GM19239 (cell line): Measurements from ENCODE around the gene HSPA12A.

Source experiments
- DNase-seq: peaks from one replicate; pipeline ENCODE4 v3.0.0; 2011; ENCODE audit warnings: low spot score; ENCODE audit not compliant: insufficient read length
- FAIRE-seq: peaks from 2 replicates; lab custom pipeline; 2011; peaks lifted over from hg19 to GRCh38; lab: Jason Lieb, UNC

Gene HSPA12A

DNA sequence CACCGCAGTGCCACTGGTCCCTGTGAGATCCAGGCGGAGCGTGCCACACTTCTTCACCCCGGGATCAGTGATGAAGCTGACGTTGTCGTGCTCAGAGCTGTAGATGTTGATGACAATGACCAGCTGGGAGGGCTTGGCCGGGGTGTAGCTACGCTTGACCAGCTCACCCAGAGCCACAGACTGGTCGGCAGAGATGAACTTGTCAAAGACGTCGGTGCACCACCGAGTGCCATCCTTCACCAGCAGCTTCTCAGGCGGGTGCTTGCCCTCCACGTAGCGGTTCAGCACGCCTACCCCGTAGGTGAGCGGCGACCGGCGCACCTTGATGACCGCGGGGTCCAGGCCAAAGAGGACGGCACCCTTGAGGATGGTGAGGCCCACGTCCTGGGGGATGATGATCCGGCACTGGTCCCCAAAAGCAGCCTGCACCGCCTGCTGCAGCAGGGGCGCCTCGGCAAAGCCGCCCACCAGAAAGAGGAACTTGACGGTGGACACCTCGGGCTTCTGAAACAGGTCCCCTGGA lies 67.4 kb downstream of the HSPA12A start:
- FAIRE-seq = no peak
- no peak for DNase-seq

DNA sequence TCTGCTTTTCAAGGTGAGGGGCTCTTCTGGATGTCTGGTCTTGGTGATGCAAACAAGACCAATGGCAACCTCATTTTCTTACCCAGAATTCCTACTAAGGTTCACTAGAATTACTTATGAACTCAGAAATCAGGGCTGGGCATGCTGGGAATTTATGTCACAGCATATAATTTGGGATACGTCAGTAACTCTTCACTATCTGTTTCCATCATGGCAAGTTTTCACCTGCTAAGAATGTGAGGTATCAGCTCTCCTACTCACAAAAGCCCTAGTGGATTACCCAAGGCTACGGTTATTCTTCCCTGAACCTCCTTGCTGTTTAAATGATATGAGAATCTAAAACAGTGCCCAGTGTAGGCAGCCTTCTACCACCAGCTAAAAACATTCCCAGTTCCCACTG lies 68.5 kb downstream of the HSPA12A start:
- FAIRE-seq = no peak
- DNase-seq = no peak

DNA sequence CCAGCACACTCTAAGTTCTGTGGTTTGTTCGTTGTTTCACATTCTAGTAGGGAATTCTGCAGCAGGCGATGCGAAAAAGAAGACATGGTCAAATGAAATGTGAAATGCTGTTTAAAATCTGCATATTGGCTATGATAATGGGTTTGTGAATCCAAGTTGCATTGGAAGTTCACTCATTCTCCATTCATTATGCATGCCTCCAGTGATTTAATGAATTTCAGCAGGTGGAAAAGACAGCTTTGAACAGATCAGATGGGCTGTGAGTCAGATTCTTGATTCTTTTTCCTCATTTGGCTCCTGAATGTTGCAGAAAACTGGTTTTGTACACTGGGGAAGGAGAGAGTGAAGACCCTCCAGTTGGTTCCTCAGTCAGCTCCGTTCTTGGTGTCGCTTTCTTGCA lies 69.5 kb downstream of the HSPA12A start:
- DNase-seq (no peak), FAIRE-seq (no peak)

DNA sequence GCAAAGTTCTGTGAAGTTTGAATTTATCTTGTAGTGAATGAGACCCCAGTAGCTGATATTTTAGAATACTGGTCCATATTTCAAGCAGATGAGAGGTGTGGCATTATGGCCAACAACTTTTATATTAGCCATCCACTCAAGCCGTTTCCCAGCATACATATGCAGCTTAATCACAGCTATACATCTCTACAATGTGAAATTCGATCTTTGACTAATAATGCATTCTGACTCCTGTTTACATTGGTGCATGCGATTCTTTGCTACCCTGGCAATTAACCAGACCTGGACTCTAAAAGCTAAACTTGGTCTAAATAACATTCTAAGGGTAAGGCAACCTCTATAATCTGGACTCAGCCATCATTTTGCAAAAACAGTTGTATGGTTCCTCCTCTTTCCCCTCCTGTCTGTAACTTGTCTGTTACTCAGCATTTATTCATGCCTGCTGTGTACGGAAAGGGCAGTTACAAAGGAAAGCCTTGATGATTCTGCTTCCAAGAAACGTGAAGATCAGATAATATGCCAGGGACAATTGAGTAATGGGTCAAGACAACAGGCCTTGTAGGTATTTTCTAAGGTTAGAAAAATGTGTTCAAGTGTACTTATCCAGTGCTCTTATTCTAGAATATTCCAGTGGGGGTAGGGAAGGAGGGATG lies 71.0 kb downstream of the HSPA12A start:
- FAIRE-seq (no peak), DNase-seq (no peak)

DNA sequence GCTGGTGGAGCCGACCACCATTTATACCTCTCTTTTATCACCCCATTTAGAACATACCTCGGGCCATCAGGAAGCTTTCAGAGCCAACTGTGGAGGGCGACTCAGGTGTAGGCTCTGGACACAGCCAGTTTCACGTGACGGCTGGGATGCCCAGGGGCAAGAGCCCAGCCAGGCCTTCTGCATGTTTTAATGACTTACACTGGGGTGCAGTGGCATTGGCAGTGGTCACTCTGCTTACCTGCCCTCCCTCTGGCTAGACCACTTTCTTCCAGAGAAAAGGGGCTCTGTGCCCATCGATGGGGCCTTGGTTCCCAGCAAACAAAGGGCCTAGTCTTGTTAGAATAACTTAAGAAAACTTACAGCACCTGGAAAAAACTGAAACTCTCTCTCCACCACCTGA lies 71.7 kb downstream of the HSPA12A start:
- FAIRE-seq (no peak), DNase-seq (no peak)

DNA sequence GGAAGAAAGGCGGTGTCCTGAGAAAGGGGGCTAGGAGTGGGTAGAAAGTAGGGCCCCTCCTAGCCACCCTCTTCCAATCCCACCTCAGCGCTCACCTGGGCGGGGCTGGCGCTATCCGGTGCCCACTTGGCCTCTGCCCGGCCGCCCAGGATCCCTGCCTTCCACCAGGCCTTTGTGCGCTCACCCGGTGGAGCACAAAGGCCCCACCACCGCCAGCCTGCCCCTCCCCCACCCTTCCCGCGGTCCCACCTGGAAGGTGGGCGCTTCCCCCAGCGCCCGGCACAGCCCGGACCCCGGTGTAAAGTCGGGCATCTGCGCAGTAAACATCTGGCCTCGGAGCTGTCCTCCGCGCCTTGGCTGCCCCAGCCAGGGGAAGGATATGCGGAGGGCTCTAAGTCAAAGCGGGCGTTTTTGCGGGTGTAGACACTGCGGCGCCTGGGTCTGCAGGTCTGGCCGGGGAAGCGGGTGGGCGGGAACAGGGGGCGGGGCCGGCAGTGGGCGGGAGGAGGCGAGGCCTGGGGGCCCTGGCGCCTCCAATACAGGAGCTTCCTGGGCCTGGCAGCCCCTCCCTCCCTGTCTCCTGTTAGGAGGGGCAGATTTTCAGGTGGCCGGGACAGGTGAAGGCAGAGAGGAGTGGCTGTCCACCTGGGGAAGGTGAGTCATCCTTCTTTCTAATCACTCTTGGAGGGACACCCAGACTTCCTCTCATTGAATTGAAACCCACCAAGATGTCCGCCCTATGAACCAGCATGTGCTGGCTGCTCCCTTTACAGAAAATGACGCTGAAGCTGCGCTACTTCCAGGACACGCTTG lies 72.3 kb downstream of the HSPA12A start:
- FAIRE-seq (no peak), DNase-seq (no peak)

DNA sequence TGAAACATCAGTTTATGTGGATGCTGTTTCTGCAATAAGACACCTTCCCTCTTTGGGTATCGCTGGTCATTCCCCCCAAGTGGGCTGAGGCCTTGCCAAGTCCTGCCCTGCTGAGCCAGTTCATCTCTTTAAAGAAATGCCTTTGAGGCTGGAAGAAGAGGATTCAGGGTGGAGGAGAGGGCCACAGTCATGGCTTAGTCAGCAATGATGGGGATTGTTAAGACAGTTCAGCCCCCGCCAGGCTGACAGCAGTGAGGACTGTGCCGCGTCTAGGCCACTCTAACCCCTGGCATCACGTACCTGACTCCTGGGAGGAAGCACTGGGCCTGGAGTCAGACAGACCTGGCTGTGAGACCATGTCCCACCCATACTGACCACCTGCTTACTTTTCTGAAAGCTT lies 73.3 kb downstream of the HSPA12A start:
- FAIRE-seq (no peak), DNase-seq (no peak)

DNA sequence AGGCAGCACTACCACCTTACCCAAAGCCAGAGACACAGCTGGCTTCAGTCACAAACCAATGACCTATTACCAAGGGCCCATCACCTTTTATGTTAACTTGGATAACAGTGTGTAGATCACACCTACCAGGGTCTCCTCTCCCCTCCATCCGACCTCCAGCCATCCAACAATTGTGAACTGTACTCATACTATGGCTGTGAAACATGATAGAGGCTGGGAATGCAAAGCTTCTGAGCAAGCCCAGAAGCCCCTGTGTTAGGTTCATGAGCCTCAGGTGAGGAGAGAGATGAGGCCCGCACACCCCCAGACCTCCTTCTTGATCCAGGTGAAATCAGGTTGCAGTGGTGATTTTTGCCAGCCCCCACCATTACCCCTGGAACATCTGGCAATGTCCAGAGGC lies 73.9 kb downstream of the HSPA12A start:
- FAIRE-seq (no peak), DNase-seq (no peak)

DNA sequence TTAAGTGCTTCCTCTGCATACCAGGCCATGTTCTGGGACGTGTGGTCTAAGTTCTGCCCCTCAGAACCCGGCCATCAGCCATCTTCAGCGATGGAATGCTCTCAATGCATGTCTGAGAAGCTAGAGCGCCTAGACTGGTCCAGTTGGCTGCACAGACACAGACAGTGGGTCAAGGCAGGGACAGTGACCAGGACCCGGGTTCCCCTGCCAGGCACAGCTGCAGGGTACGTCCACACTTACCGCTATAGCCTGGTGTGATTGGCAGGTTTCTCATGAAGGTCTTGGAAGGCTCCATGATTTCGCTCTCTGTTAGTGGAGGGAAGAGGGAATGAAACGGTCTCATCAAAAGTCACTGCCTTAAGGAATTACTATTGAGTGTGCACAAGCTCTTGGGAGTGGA lies 74.3 kb downstream of the HSPA12A start:
- DNase-seq (no peak), FAIRE-seq (no peak)

DNA sequence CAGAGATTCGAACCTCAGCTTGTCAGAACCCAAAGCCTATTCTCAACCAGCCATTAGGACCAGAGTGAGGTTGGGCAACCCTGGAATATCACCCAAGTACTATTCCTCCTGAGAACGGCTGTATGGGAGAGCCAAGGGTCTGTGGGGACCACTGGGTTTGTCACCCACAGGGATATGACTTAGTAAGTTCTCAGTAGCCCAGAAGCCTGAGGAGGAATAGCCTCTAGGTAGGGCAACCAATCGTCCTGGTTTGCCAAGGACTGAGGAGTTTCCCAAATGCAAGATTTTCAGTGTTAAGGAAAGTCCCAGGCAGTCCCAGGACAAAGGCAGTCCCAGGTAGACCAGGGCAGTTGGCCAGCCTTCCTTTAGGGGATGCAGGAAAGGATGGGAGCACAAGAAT lies 74.9 kb downstream of the HSPA12A start:
- FAIRE-seq (no peak), DNase-seq (no peak)

DNA sequence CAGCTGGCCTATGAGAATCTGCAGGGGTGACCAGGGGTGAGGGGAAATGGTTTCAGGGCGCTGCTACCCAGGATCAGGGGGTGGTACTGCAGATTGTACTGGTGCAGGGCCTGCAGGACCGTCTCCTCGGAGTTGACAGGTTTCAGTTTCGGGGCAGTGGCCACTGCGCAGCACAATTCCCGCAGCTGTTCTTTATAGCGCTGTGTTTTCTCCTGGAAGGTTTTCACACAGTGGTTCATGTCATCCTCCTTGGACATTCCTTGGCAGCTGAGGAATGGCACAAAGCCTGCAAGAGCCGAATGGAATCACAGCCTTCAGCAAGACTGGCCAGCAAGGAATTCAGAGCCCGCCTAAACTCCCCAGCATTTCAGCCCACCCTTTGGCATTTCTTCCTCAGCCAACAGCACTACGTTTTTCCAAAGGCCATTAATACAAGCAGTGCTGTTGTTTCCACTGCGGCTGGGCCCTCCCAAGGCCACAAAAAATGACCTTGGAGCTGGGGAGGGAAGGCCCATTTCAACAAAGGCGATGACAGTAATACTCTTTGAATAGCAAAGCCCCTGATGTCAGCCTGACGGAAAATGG lies 76.7 kb downstream of the HSPA12A start:
- FAIRE-seq (no peak), DNase-seq (no peak)

DNA sequence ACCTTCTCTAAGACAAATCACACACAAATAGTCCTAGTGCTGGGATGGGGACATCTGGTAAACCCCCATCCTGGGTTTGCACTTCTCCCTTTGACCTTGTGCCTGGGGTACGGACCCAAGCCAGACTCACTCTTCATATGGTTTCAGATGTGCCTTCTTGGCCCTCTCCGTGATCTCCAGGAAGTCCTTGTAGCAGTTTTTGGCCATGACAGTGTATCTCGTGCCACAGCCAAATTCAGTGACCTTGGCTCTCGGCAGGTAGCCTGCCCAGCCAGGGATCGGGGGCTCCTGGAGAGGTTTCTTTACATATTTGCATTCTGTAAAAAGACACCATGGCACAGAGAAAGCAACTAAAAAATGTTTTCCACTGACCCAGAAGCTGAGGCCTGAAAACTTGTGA lies 77.7 kb downstream of the HSPA12A start:
- FAIRE-seq (no peak), DNase-seq (no peak)

DNA sequence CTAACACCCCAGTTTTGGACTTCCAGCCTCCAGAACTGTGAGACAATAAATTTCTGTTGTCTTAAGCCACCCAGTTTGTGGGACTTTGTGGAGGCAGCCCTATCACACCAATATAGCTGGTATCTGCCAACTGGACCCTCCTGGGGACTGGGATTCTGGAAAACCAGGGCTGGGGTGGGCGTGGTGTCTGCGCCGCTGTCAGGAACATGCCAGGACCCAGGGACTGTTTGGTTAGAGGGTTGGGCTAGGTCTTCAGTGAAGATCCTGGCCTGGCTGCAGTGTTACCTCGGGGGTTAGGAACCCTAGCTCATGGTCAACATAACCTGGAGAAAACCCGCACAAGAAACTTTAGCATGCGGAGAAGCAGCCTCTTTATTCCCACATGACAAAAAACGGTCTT lies 79.0 kb downstream of the HSPA12A start:
- FAIRE-seq (no peak), DNase-seq (no peak)

DNA sequence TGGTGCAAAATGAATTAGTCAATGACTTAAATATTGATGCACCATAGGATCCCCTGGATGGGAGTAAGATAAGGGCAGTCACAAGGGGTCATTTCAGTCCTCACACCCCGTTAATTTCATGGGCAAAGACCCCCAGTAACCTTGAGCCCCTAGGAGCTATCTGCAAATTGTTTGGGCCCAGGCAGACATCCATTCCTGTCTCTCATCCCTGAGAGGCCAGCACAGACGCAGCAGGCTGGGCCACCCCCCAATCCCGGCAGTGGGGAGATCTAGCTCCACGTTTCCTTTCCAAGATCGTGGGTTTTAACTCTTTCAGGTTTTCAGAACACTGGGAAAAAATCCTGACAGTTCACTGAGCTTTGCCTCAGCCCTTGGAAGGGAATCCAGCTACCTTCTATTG lies 81.5 kb downstream of the HSPA12A start:
- no peak for FAIRE-seq
- DNase-seq = no peak

DNA sequence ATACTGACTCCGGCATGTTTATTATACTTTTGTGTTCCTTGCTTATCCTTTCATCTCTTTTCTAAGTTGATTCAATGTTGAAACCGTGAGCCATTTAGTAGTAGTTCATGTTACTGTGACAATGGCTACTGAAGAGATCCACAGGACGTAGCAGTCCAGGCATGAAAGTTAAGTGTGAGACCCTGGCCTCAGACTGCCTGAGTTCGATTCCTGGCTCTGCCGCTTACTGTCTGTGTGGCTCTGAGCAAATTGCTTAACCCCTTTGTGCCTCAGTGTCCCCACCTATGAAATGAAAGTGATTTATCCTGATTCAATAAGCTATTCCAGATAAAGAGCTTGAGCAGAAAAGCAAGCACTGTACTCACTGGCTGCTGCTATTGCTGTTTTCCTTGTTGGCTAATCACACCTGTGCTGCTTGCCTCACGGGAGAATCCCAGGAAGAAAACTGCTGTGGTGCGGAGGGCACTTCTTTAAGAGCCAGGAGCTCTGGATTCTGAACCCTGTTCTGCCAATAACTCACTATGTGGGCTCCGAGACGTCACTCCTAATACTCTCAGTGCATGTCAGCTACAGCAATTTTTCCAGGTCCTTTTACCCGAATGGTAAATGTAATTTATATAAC lies 83.2 kb downstream of the HSPA12A start:
- FAIRE-seq = no peak

DNA sequence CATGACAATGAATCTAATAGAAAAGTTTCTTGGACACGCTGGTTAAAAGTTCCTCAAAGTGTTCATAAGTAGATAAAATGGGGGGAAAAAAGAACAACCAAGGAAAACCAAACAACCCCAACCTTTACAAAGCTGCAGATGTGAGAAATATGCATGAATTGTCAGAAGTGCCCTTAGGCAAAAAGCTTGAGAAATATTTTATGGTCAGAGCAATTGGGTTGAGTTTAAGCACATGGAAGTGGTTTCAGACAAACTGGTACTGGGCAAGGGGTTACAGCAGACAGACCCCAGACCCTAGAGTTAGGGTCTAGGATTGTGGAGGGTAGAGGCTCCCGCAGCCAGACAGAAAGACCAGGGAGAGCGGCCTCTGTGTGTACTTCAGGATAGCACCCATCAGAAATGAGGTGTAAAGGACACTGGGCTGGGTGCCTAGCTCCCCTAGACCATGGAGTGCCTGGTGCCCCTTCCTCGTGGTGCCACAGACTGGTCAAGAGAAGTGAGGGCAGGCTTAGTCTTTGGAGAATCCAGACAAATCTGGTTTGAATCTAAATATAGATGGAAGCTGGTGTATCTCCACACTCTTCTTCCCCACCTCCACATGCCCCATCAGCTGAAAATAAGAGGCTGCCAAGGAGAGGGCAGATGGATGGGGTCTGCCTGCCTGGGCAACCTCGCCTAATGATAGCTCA lies 84.4 kb downstream of the HSPA12A start:
- no peak for FAIRE-seq
- DNase-seq = no peak

More for the DNA sequence above, 83.2 kb downstream of the HSPA12A start:
- no peak for DNase-seq

DNA sequence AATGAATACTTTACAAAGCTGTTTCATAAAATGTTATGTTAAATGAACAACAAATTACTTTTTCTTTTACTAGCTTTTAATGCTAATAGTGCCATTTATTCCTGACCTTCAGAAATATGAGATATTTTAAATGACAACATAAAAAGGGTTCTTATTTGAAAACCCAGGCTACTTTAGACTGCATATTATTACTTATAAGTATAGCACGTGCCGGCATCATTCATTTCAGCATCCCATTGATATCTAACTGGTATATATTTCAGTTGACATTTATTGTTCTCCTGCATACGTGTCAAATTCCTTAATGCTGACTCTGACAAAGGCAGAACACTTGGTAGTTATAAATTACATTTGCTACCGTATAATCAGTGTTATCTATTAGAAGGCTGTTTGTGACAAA lies 86.3 kb downstream of the HSPA12A start:
- no peak for DNase-seq
- no peak for FAIRE-seq

DNA sequence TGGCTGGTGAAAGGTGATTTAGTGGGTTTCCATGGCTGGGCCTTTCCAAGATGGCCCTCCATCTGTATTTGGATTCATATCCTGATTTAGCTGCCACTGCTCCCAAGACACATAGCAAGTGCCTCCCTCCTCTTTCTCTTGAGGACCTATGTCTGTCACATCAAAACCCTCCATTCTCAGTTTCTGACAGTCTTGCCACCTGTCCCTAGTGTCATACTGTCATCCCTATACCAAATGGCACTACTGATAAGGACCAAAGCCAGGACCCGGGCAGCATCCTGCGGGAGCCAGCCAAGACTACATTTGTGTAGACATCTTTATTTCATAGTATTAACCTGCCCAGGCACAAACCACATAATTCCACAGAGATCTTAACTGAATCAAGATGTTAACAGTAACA lies 86.8 kb downstream of the HSPA12A start:
- DNase-seq = no peak
- FAIRE-seq = no peak

DNA sequence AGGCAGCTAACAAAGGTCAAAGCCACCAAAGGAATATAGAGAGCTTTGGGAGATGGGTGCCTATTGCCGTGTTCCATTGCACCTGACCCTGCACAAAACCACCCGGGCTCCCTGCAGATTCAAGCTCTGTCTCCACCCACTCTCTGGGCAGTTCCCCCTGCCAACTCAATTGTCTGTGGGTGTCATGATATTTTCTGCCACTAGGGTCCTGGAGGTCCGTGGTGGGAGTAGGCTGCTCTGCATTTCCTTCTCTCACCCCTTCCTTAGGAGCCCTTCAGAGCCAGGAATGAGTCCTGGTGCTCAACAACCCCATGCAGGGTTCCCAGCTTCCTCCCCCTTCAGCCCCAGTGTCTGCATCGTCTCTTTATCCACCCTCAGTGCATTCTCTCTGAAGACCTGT lies 87.5 kb downstream of the HSPA12A start:
- DNase-seq (no peak), FAIRE-seq (no peak)

DNA sequence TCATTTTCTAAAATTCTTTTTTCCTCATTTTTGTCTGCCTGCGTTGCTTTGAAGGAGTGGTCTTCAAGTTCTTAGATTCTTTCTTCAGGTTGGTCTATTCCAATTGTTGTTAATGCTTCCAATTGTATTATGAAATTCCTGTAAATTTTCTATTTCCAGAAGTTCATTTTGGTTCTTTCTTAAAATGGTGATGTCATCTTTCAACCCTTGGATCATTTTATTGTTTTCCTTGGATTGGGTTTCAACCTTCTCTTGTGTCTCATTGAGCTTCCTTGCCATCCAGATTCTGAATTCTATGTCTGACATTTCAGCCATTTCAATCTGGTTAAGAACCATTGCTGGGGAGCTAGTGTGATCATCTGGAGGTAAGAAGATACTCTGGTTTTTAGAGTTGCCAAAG lies 88.5 kb downstream of the HSPA12A start:
- FAIRE-seq = no peak
- no peak for DNase-seq
